Suprapubic skin (tissue), 4 donors: ENCODE measurements around the gene IQSEC1.

Experiments
- EP300 ChIP-seq: sonication (generic); formaldehyde crosslinking; IDR thresholded peaks from one replicate; pipeline ENCODE4 v1.6.1; 2017; ENCODE audit warnings: antibody characterized with exemption
- POLR2A ChIP-seq, 2 donors: fragments of 450-650 bp; IDR thresholded peaks; one replicate each; pipeline ENCODE4 v1.6.1; 2017; ENCODE audit warnings: antibody characterized with exemption in 2 of 2, mild to moderate bottlenecking in 2 of 2, moderate library complexity in 2 of 2
- POLR2AphosphoS5 ChIP-seq, 3 donors: sonication (generic); formaldehyde crosslinking; IDR thresholded peaks; one replicate each; pipeline ENCODE4 v1.6.1; 2017; ENCODE audit warnings: antibody characterized with exemption in 3 of 3
- TF ChIP-seq, protein P1 (sequence below), 2 donors: fragments of 200-600 bp in 1 of 2; fragments of 450-650 bp in 1 of 2; sonication (generic) in 1 of 2; IDR thresholded peaks; one replicate each; pipeline ENCODE4 v1.5.1; 2016 to 2019; ENCODE audit warnings: antibody characterized with exemption in 2 of 2, mild to moderate bottlenecking in 1 of 2, moderate library complexity in 1 of 2

DNA sequence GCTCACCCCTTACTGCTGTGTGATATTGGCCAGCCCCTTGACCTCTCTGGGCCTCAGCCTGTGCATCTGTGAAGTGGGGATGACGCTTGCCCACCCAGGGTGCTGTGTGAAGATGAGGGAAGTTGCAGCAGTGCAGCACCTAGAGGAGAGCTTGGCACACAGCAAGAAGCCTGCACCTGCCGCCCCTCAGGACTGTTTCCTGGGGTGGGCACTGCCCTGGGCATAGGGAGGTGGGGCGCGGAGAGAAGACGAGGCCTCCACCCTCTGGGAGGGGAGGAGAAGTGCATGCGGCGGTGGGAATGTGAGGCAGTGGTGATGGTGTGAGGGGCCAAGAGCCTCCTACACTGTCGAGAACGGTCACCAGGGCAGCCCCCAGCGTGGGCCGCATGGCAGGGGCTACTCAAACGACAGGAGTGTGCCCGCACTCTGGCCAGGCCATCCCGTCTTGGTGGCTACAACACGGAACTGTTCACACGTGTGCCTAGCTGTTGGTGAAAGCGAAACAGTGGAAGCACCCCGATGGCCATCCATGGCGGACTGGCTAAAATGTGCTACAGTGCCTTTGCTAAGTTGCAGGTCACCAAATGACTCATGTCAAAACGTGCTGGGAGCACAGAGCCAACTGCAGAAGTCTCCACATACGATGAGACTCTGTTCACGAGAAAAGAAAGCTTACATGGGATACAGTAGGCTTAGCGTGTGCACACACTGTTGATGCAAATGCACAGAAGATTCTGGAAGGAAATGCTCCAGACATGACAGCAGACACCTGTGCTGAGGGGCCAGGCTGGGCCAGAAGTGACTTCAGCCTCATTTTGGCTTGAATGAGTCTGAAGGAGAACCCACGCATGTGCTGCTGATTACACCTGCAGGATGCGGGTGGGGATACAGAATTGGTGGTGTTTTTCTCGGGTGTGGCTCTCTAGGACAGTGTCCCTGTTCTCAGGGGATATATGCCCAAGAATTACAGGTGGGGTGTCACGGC lies 40.4 kb upstream of the IQSEC1 start:
- TF ChIP-seq, protein P1, sequence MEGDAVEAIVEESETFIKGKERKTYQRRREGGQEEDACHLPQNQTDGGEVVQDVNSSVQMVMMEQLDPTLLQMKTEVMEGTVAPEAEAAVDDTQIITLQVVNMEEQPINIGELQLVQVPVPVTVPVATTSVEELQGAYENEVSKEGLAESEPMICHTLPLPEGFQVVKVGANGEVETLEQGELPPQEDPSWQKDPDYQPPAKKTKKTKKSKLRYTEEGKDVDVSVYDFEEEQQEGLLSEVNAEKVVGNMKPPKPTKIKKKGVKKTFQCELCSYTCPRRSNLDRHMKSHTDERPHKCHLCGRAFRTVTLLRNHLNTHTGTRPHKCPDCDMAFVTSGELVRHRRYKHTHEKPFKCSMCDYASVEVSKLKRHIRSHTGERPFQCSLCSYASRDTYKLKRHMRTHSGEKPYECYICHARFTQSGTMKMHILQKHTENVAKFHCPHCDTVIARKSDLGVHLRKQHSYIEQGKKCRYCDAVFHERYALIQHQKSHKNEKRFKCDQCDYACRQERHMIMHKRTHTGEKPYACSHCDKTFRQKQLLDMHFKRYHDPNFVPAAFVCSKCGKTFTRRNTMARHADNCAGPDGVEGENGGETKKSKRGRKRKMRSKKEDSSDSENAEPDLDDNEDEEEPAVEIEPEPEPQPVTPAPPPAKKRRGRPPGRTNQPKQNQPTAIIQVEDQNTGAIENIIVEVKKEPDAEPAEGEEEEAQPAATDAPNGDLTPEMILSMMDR (IDR thresholded peaks at IDR 0.05), result no peak
- TF ChIP-seq EP300, result no peak
- TF ChIP-seq POLR2A (IDR thresholded peaks at IDR 0.05), result no peak
- TF ChIP-seq POLR2AphosphoS5 (IDR thresholded peaks at IDR 0.05), result no peak
